GM12875 (cell line): ENCODE measurements around the gene AREG.

ENCODE experiments used
- H3K4me3 ChIP-seq: one replicate; pipeline ENCODE4 v1.5.1; 2011; ENCODE audit warnings: low read depth, low read length, control low read depth
- CTCF ChIP-seq: IDR thresholded peaks from 2 replicates; pipeline ENCODE4 v1.5.1; 2011; ENCODE audit warnings: low read depth, mild to moderate bottlenecking, control low read depth, inconsistent platforms, low read length, moderate library complexity, borderline replicate concordance; ENCODE audit not compliant: insufficient read depth

Gene AREG

GRCh38 chr4:74418063-74418670, 26.8 kb upstream of the AREG start:
- no peak for TF ChIP-seq CTCF
- no peak overlapping the region for H3K4me3 ChIP-seq

GRCh38 chr4:74420863-74421262, 24.1 kb upstream of the AREG start:
- TF ChIP-seq CTCF = no peak
- no peak overlapping the region for H3K4me3 ChIP-seq

- no peak overlapping the region for H3K4me3 ChIP-seq
- no peak for TF ChIP-seq CTCF
Observed at GRCh38 chr4:74423104-74423503, 21.8 kb upstream of the AREG start.

- H3K4me3 ChIP-seq = no peak overlapping the region
- TF ChIP-seq CTCF = no peak
Observed at GRCh38 chr4:74424111-74424510, 20.8 kb upstream of the AREG start.

- no peak for TF ChIP-seq CTCF
- H3K4me3 ChIP-seq = no peak overlapping the region
Observed at GRCh38 chr4:74426101-74426500, 18.8 kb upstream of the AREG start.

- no peak overlapping the region for H3K4me3 ChIP-seq
Observed at GRCh38 chr4:74428276-74428675, 16.7 kb upstream of the AREG start.

More at GRCh38 chr4:74428276-74428675, 16.7 kb upstream of the AREG start:
- no peak for TF ChIP-seq CTCF
